Stimulated activated naive B cell treated with anti-CD40 and anti-IgM and Interleukin-4, amounts not matched to agents 10 μg/mL and 1 μg/mL and 100 μg/mL, for 72 hours (primary cell): Measurements from ENCODE around the gene USP14.
A peak's percentile ranks its signal among the peaks of the same experiment; 100 is the strongest.

Experiments used
- ATAC-seq, 2 donors: fragments of 150-1000 bp; cut with Tn5 transposase; replicated peaks; 2 replicates each; pipeline ENCODE4 v1.10.0; 2021; ENCODE audit warnings: moderate library complexity in 1 of 2
- DNase-seq: peaks from one replicate; pipeline ENCODE4 v3.0.0; 2021
- H3K27ac Mint-ChIP-seq: one replicate; pipeline ENCODE4 v1.8.0; 2022; ENCODE audit warnings: mild to moderate bottlenecking, mixed read lengths
- H3K27me3 Mint-ChIP-seq, 2 donors: one replicate each; pipeline ENCODE4 v1.8.0; 2022; ENCODE audit warnings: mixed read lengths in 2 of 2
- H3K36me3 Mint-ChIP-seq, 2 donors: one replicate each; pipeline ENCODE4 v1.8.0; 2022; ENCODE audit warnings: mixed read lengths in 2 of 2, mild to moderate bottlenecking in 1 of 2
- H3K4me1 Mint-ChIP-seq, 2 donors: one replicate each; pipeline ENCODE4 v1.8.0; 2022; ENCODE audit warnings: mixed read lengths in 2 of 2, mild to moderate bottlenecking in 1 of 2
- H3K4me3 Mint-ChIP-seq, 2 donors: one replicate each; pipeline ENCODE4 v1.8.0; 2022; ENCODE audit warnings: mild to moderate bottlenecking in 2 of 2, mixed read lengths in 2 of 2, moderate library complexity in 1 of 2
- H3K9me3 Mint-ChIP-seq, 2 donors: one replicate each; pipeline ENCODE4 v1.8.0; 2022; ENCODE audit warnings: mixed read lengths in 2 of 2, mild to moderate bottlenecking in 1 of 2

USP14 gene

DNA sequence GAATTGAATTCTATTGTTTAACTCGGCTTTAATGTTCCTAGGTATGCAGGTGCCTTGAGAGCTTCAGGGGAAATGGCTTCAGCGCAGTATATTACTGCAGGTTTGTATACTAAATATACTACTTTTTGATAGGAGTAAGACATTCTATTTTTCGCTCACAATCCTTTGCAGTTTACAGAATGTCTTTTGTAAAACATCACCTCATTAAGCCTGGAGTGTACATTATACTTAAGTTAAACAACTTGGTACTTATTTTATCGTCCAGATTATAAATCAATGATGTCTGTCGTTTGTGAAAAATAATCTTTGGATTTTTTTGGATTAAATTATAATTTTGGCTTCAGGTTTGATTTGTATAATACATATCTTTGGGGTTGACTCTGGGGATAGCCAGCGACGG, 34.4 kb downstream of the USP14 start:
- Mint-ChIP-seq H3K27ac (no peak overlapping the region), H3K36me3 (peaks cover 34 to 35% of the 10 kb centered on the region in 2 donors), H3K27me3 (no peaks in the 10 kb centered on the region), H3K4me3 (no peak overlapping the region), H3K9me3 (no peaks in the 10 kb centered on the region), H3K4me1 (peaks cover 0 to 2% of the 10 kb centered on the region in 2 donors)
- ATAC-seq (no peak), DNase-seq (no peak)

DNA sequence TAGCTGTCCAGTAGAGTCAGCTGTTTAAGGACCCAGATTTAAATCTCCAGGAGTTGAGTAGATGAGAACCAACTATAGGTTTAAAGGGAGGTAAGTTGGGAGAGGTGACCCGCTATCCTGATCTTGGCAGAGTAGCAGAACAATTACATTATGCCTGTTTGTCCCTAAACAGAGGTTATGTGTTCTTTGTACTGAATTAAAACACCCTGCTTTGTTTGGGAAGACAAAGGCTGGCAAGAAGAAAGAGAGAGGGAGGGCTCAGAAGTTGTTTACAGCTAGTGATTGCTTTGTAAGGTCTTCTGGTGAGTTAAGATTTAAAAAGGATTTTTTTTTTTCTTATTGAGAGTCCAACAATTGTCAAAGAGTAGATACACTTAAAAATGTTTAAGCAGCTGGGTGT, 37.3 kb downstream of the USP14 start:
- no peak overlapping the region for H3K27ac Mint-ChIP-seq
- no peak overlapping the region for H3K4me3 Mint-ChIP-seq
- H3K9me3 Mint-ChIP-seq: no peaks in the 10 kb centered on the region
- peaks cover 32 to 35% of the 10 kb centered on the region in 2 donors for H3K36me3 Mint-ChIP-seq
- no peaks in the 10 kb centered on the region for H3K27me3 Mint-ChIP-seq
- H3K4me1 Mint-ChIP-seq: no peaks in the 10 kb centered on the region
- DNase-seq (no peak), ATAC-seq (no peak)

DNA sequence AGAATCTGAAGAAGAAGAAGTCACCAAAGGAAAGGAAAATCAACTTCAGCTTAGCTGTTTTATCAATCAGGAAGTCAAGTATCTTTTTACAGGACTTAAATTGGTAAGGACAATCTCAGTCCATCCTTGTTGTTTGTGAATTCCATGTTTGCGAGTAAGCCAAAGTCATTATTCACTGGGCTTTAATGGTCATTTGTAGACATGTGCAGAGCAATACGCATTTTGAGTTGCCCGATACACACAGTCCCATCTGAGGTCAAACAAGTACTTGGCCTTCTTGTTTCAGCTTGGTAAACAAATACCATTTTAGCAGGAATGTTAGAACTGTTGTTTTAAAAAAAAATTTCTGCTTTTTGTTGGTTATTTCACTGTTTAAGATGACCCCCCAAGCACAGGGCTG, 40.9 kb downstream of the USP14 start:
- no peaks in the 10 kb centered on the region for H3K4me1 Mint-ChIP-seq
- no peak overlapping the region for H3K27ac Mint-ChIP-seq
- DNase-seq (no peak), ATAC-seq (no peak)
- no peaks in the 10 kb centered on the region for H3K27me3 Mint-ChIP-seq
- no peaks in the 10 kb centered on the region for H3K9me3 Mint-ChIP-seq
- H3K36me3 Mint-ChIP-seq: peaks cover 30 to 31% of the 10 kb centered on the region in 2 donors
- no peak overlapping the region for H3K4me3 Mint-ChIP-seq

DNA sequence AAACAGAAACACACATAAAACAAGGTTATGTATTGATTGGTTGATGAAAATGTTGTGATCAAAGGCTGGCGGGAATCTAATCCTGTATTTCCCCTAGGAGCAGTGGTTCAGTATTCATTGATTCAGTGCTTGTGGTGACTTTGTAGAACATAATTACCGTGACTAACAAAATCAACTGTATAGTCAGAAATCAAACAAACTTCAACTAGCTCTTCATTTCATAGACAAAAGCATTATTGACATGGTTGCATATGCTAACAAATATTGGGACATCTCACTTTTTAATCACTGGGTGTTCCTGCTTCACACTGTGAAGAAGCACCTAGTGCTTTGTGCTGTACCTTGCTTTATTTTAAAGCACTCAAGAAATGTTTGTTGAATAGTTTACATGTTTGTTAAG, 41.4 kb downstream of the USP14 start:
- Mint-ChIP-seq H3K4me3 (no peak overlapping the region), H3K27ac (no peak overlapping the region), H3K36me3 (peaks cover 31 to 33% of the 10 kb centered on the region in 2 donors)

DNA sequence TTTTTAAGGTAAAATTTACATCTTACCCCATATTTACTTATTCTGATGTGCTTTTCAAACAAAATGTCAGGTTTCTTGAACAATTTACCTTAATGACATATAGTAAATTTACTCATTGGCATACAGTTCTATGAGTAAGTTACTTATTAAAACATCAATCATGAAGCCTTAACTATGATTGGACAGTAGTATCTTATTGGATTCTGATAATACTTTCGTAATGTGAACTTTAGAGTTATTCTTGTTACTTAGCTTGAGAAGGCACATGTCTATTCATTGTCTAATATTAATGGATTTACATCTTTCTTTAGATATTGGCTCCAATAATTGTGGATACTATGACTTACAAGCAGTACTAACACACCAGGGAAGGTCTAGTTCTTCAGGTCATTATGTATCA, 51.7 kb downstream of the USP14 start:
- DNase-seq (no peak), ATAC-seq (no peak)
- Mint-ChIP-seq H3K27me3 (no peaks in the 10 kb centered on the region), H3K4me1 (no peaks in the 10 kb centered on the region), H3K36me3 (peaks cover 47 to 64% of the 10 kb centered on the region in 2 donors), H3K4me3 (no peak overlapping the region), H3K9me3 (no peaks in the 10 kb centered on the region), H3K27ac (no peak overlapping the region)

More for the DNA sequence above, 41.4 kb downstream of the USP14 start:
- Mint-ChIP-seq H3K27me3 (no peaks in the 10 kb centered on the region), H3K4me1 (no peaks in the 10 kb centered on the region), H3K9me3 (no peaks in the 10 kb centered on the region)
- DNase-seq: no peak
- ATAC-seq: no peak

DNA sequence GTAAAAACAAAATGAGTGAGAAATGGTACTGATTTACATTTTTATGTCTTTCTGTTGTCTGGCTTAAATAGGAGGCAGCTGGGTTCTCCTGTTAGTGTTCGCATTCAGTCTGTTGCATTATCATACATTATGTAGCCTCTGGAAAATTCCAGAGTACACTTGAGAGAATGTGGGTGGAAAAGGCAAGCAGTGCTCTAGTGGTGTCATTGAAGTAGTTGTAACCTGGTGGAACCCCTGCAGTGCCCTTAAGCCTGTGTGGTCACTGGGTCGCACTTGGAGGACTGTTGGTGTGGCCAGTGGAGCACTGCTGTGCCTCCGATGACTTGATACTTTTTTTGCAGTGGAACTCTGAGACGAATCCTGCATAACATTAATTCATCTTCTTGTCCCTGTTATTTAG, 52.4 kb downstream of the USP14 start:
- H3K27me3 Mint-ChIP-seq: no peaks in the 10 kb centered on the region
- H3K36me3 Mint-ChIP-seq: peaks cover 40 to 63% of the 10 kb centered on the region in 2 donors
- H3K4me3 Mint-ChIP-seq: no peak overlapping the region
- no peak overlapping the region for H3K27ac Mint-ChIP-seq
- no peaks in the 10 kb centered on the region for H3K9me3 Mint-ChIP-seq
- no peak for DNase-seq
- H3K4me1 Mint-ChIP-seq: no peaks in the 10 kb centered on the region
- ATAC-seq: no peak

DNA sequence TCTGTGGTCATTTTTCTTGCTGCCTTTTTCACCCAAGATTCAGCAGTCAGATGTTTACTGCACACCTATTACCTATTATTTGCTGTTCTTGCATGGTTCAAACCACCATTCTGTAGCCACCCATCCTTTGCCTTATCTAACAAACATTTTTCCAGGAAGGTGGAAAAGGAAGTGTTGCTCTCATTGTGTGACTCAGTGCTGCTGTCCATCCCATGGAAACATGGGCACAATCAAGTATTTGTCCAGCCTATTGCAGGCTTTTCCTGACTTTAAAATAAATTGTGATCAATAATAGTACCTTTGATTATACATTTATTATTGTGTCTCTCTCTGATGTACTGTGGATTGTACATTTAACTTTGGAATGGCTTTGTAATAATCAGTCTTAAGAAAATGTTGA, 53.2 kb downstream of the USP14 start:
- Mint-ChIP-seq H3K4me3 (no peak overlapping the region), H3K27me3 (no peaks in the 10 kb centered on the region), H3K27ac (no peak overlapping the region), H3K4me1 (no peaks in the 10 kb centered on the region), H3K9me3 (no peaks in the 10 kb centered on the region), H3K36me3 (peaks cover 33 to 58% of the 10 kb centered on the region in 2 donors)
- no peak for ATAC-seq
- DNase-seq: no peak

DNA sequence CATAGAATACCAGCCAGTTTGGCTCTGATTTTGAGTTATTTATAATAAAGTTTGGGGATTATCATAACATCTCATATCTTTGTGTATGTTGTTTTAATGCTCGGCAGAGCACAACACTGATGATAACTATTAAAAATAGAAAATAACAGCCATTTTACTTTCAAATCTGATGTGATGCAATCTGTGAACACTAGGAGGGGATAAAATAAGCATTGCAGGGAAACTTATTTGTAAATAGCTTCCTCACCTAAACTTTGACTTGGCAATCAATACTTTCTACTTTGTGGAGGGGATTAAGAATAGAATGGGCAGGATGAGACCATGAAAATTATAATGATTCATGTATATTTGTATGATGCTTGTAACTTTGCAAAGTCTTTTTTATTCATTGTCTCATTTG, 54.4 kb downstream of the USP14 start:
- Mint-ChIP-seq H3K4me1 (no peaks in the 10 kb centered on the region), H3K4me3 (no peak overlapping the region), H3K27ac (peak overlapping the region; percentile 77), H3K9me3 (no peaks in the 10 kb centered on the region), H3K36me3 (peaks cover 34 to 62% of the 10 kb centered on the region in 2 donors), H3K27me3 (no peaks in the 10 kb centered on the region)
- no peak for DNase-seq
- ATAC-seq: no peak

DNA sequence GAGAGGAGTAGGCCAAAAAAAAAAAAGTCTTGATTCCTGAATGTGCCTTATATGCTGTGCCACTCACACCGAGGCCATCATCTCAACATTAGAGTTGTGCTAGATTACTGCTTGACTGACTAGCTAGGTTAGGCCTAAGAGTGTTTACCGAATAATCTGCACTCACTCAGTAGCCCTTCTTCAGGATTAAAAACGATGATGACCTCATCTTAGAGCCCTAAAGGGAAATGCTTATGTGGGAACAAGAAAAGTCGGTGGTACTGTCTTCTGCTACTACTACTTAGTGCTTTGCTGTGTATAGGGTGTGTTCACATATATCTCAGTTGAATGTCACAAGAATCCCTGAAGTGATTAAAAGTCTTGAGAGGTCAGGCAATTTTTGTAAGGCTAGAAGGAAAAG, 55.1 kb downstream of the USP14 start:
- DNase-seq: no peak
- Mint-ChIP-seq H3K27me3 (no peaks in the 10 kb centered on the region), H3K27ac (no peak overlapping the region), H3K4me1 (no peaks in the 10 kb centered on the region), H3K36me3 (peaks cover 34 to 63% of the 10 kb centered on the region in 2 donors), H3K9me3 (no peaks in the 10 kb centered on the region), H3K4me3 (no peak overlapping the region)
- no peak for ATAC-seq

DNA sequence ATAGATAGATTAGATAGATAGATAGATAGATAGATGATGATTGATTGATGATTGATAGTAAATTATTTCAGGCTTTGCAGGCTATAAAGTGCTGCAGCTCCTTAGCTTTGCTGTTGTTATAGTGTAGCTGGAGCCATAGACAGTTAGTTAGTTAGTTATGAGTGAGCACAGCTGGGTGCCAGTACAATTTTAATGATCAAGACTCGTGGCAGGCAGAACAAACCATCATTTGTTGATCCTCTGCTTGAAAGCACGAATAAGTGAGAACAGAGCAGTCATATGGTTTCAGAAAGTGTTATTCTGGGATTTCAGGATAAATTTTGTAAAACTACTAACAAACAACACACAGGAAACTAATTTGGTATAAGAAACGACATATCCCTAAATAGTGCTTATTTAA, 55.6 kb downstream of the USP14 start:
- no peak overlapping the region for H3K27ac Mint-ChIP-seq
- H3K9me3 Mint-ChIP-seq: no peaks in the 10 kb centered on the region
- no peak for DNase-seq
- H3K4me1 Mint-ChIP-seq: no peaks in the 10 kb centered on the region
- H3K27me3 Mint-ChIP-seq: no peaks in the 10 kb centered on the region
- no peak overlapping the region for H3K4me3 Mint-ChIP-seq
- H3K36me3 Mint-ChIP-seq: peaks cover 33 to 63% of the 10 kb centered on the region in 2 donors
- ATAC-seq: no peak

DNA sequence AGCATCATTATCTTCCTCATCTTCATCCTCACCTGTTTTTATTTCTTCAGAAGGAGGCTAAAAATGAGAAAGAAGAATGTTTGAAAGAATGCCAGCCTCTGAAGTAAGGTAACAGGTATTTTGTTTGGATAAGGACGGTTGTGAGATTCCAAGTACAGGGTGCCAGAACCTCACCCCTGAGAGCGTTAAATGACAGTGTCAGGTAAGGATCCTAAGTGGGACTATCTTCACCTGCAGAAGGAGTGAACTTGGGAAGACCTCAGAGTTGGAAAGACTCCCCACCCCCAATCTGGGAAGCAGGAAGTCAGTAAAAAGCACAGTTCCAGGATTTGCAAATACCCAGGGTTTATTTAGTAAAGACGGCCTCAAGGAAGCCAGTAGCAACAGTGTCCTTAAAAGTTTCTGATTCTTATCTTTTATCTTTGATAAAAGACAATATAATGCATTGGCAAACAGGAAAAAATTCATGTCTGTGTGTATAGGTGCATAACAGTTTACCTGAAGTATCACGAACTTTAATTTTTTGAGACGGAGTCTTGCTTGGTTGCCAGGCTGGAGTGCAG, 57.2 kb downstream of the USP14 start:
- ATAC-seq (no peak), DNase-seq (no peak)
- Mint-ChIP-seq H3K4me3 (no peak overlapping the region), H3K36me3 (peaks cover 26 to 52% of the 10 kb centered on the region in 2 donors), H3K27me3 (no peaks in the 10 kb centered on the region), H3K4me1 (no peaks in the 10 kb centered on the region), H3K9me3 (no peaks in the 10 kb centered on the region), H3K27ac (no peak overlapping the region)

DNA sequence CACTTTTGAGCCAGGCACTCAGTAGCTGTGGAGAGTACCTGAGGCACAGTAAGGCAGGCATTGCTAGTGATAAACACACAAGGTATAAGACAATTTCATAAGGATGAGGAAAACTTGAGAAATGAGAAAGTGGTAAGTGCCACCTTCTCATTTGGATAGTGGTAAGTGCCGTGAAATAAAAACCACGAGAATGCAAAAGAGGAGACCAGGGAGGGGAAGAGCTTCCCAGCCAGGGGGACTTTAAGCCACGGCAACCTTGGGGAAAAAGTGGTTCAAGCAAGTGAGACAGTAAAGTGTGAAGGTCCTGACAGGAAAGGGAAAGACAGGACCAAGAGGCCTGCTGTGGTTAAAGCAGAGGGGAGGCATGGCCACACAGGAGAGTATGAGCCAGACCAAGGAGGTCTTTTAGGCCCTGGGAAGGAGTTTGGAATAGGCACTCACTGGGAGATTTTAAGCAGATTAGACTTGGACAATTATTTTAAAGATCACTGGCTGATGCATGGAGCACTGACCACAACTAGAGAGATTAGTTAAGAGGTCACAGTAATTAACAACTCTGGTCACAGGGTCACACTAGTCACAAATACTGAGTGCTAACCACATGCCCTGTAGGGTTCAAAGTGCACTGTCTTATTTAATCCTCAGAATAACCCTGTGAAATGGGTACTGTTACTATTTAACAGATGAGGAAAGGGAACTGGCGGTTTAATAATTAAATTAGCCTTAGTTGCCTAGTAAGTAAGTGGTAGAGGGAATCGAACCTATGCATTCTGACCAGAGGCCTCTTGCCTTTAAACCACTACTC, 59.4 kb downstream of the USP14 start:
- peaks cover 20 to 52% of the 10 kb centered on the region in 2 donors for H3K36me3 Mint-ChIP-seq
- no peaks in the 10 kb centered on the region for H3K9me3 Mint-ChIP-seq
- DNase-seq: no peak
- H3K27me3 Mint-ChIP-seq: no peaks in the 10 kb centered on the region
- peak overlapping the region; percentile 31 for H3K27ac Mint-ChIP-seq
- no peak overlapping the region for H3K4me3 Mint-ChIP-seq
- ATAC-seq: no peak
- H3K4me1 Mint-ChIP-seq: no peaks in the 10 kb centered on the region

DNA sequence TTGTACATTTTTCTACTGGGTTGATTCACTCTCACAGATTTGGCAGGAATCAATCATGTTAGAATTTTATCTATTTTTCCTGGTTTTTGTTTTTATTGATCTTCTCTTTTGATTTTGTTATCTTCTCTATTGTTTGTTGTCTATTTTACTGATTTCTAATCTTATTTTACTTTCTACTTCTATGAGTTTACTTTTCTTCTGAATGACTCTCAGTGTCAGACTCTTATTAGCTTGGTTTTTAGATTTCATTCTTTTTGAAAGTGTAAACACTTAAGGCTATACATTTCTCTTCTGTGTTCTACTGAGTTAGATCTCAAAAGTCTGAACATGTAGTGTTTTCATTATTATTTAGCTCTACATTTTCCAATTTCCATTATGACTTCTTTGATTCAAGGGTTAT, 62.4 kb downstream of the USP14 start:
- Mint-ChIP-seq H3K27me3 (no peaks in the 10 kb centered on the region), H3K9me3 (no peaks in the 10 kb centered on the region), H3K36me3 (peaks cover 21 to 54% of the 10 kb centered on the region in 2 donors), H3K27ac (no peak overlapping the region), H3K4me3 (no peak overlapping the region), H3K4me1 (no peaks in the 10 kb centered on the region)
- ATAC-seq: no peak
- no peak for DNase-seq

DNA sequence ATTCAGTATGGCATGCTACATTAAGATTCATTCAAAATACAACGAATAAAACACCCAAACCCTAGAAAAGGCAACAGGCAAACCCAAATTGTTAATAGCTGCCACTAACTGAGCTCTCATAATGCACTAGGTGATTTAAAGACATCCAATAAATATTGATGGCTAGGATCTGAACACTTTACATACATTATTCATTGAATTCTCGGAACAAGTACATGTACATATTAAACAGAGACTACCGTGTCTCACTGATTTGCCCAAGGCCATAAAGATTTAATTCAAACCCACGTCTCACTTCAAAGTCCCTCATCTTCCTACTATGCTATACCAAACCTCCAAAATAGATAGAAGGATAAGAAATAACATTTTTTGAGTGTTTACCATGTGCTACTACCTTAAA, 67.4 kb downstream of the USP14 start:
- no peak for ATAC-seq
- H3K9me3 Mint-ChIP-seq: no peaks in the 10 kb centered on the region
- DNase-seq: no peak
- no peaks in the 10 kb centered on the region for H3K27me3 Mint-ChIP-seq
- H3K27ac Mint-ChIP-seq: no peak overlapping the region
- no peak overlapping the region for H3K4me3 Mint-ChIP-seq
- H3K4me1 Mint-ChIP-seq: no peaks in the 10 kb centered on the region
- H3K36me3 Mint-ChIP-seq: peaks cover 31 to 58% of the 10 kb centered on the region in 2 donors

DNA sequence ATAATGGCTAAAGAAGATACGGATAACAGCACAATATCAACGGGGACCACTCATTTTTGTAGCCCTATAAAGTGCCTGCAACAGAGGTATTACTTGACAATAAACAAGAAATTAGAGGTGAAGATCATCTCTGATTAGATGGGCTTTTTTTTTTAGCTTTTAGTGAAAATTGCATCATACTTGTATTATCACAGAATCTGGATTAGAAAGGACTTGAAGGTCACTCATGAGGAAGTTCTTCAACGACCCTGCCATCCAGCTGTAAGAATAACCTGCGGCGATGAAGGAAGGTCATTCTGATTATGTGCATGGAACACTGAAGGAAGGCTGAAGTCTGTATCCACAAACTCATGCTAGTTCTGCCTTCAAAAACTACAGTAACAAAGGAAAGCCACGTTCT, 69.0 kb downstream of the USP14 start:
- peaks cover 27 to 49% of the 10 kb centered on the region in 2 donors for H3K36me3 Mint-ChIP-seq
- no peaks in the 10 kb centered on the region for H3K4me1 Mint-ChIP-seq
- H3K9me3 Mint-ChIP-seq: no peaks in the 10 kb centered on the region
- ATAC-seq (no peak), DNase-seq (no peak)
- H3K4me3 Mint-ChIP-seq: no peak overlapping the region
- no peak overlapping the region for H3K27ac Mint-ChIP-seq
- H3K27me3 Mint-ChIP-seq: no peaks in the 10 kb centered on the region
